GM21723 (cell line): Measurements from ENCODE around the gene NR2F6.

Experiments
- ATAC-seq: cut with Tn5 transposase; IDR thresholded peaks from one replicate; pipeline ENCODE4 v1.9.1; 2021; ENCODE audit warnings: mild to moderate bottlenecking, moderate library complexity; ENCODE audit not compliant: unreplicated experiment

NR2F6 gene

DNA sequence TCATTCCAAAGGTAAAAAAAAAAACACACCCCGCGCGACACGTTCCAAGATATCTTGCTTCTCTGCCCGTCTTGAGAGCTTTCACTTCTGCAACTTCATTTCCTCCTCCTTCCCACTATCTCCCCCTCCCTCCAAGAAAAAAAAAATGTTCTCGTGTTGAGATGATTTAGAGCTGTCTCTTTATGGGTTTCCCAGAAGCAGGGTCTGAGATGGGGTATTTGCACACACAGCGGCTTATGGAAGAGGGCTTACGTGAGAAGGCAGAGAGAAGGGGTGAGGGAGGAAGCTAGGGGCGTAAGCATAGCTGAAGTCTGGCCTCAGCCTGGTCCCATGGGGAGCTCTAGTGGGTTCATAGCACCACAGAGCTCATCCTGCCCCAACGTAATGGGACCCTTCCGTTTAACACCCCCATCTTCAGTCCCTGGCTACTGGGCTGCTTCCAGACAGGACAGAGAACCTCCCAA, 61.8 kb downstream of the NR2F6 start:
- ATAC-seq, result peak; percentile 48

DNA sequence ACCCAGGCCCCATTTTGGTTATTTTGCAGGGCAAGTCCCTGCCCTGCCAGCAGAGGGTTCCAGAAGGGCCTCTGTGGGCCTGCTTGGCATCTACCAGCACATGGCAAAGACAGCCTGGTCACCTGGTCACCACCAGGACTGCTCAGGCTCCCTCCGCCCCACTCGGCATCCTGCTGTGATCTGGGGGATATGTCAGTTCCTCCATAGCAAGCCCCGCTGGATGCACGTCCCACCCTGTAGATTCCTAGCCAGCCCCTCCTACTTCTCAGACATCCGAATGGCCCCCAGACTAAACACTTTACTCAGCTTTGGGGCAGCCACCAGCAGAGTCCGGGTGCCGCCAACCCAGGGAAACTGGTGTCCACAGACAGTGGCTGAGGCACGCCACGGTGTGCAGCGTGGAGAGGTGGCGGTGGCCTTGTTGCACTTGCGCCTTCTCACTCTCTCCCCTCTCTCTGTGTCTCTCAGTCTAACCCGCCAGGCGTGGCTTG, 62.4 kb downstream of the NR2F6 start:
- no peak for ATAC-seq
